Endothelial cell of umbilical vein (primary cell): ENCODE data around the gene KLC1. TPM values are rescaled to one million over a fixed set of nuclear protein-coding genes. Genes with fewer than 3 reads are reported as not detected.

ENCODE experiments used
- BruUV-seq: library from RNA; stranded (reverse); fragments of 400-500 nt; replicated peaks from 2 replicates; lab custom pipeline; 2021; lab: Mats Ljungman, UMichigan
- CTCF ChIA-PET: fragments of 300-600, 350-600 bp; sonication (Branson Sonifier 250); formaldehyde crosslinking; loops from one replicate; lab custom pipeline; 2021; ENCODE audit warnings: antibody characterized with exemption, inconsistent platforms; lab: Charles Lee
- POLR2A ChIA-PET: fragments of 300-600, 350-600 bp; sonication (Branson Sonifier 250); formaldehyde crosslinking; loops from one replicate; lab custom pipeline; 2021; ENCODE audit warnings: antibody characterized with exemption, inconsistent platforms; lab: Charles Lee
- DNase-seq: peaks from one replicate; pipeline ENCODE4 v3.0.0-alpha.2; 2011; ENCODE audit warnings: low read depth, low spot score
- FAIRE-seq: peaks from 2 replicates; lab custom pipeline; 2011; peaks lifted over from hg19 to GRCh38; lab: Jason Lieb, UNC
- H2AFZ ChIP-seq: 2 replicates; pipeline ENCODE4 v1.6.0; 2012; ENCODE audit warnings: low read depth, low read length, control low read depth, inconsistent platforms
- H3K27ac ChIP-seq: 2 replicates; pipeline ENCODE4 v1.5.1; 2011; ENCODE audit warnings: low read depth, mild to moderate bottlenecking, control low read depth, low read length, moderate library complexity; ENCODE audit not compliant: insufficient read depth
- H3K27me3 ChIP-seq, 2 experiments: 2 replicates each; pipeline versions ENCODE4 v1.6.0 to v1.6.1; 2011; ENCODE audit warnings: low read length in 2 of 2, mixed read lengths in 1 of 2; ENCODE audit not compliant: control insufficient read depth in 2 of 2, insufficient read depth in 2 of 2
- H3K36me3 ChIP-seq, 2 experiments: 2 replicates in 1 of 2; 3 replicates in 1 of 2; pipeline ENCODE4 v1.5.1; 2011; ENCODE audit warnings: low read length in 2 of 2, mild to moderate bottlenecking in 1 of 2, moderate library complexity in 1 of 2; ENCODE audit not compliant: control insufficient read depth in 2 of 2, insufficient read depth in 2 of 2; ENCODE audit errors: extremely low read depth in 1 of 2
- H3K4me1 ChIP-seq: 3 replicates; pipeline ENCODE4 v1.5.1; 2011; ENCODE audit warnings: mild to moderate bottlenecking, low read length; ENCODE audit not compliant: control insufficient read depth, insufficient read depth; ENCODE audit errors: extremely low read depth
- H3K4me2 ChIP-seq: 2 replicates; pipeline ENCODE4 v1.6.1; 2011; ENCODE audit warnings: low read length, control low read depth, mixed read lengths; ENCODE audit not compliant: insufficient read depth
- H3K4me3 ChIP-seq, 3 experiments: fragments of 200-600 bp in 1 of 3; sonication (generic), shearing (Covaris generic) in 1 of 3; replicated peaks in 1 of 3; 2 replicates each; pipeline ENCODE4 v1.5.1; 2011 to 2016; ENCODE audit warnings: control low read depth in 3 of 3, low read length in 3 of 3, mild to moderate bottlenecking in 2 of 3, inconsistent platforms in 1 of 3, low read depth in 1 of 3, moderate library complexity in 1 of 3; ENCODE audit not compliant: insufficient read depth in 1 of 3
- H3K79me2 ChIP-seq: 2 replicates; pipeline ENCODE4 v1.6.0; 2012; ENCODE audit warnings: low read length, inconsistent platforms; ENCODE audit not compliant: control insufficient read depth, insufficient read depth
- H3K9ac ChIP-seq: replicated peaks from 2 replicates; pipeline ENCODE3; 2011; ENCODE audit warnings: low read length, control low read depth; ENCODE audit not compliant: insufficient read depth; ENCODE audit errors: extremely low read depth
- H3K9me1 ChIP-seq: replicated peaks from 3 replicates; pipeline ENCODE4 v1.6.0; 2011; ENCODE audit warnings: mild to moderate bottlenecking, low read length; ENCODE audit not compliant: control insufficient read depth, insufficient read depth; ENCODE audit errors: extremely low read depth
- H3K9me3 ChIP-seq: replicated peaks from 2 replicates; pipeline ENCODE4 v1.5.1; 2012; ENCODE audit warnings: low read length, inconsistent platforms; ENCODE audit not compliant: control insufficient read depth, insufficient read depth
- H4K20me1 ChIP-seq: replicated peaks from 2 replicates; pipeline ENCODE3; 2011; ENCODE audit warnings: mild to moderate bottlenecking, low read length; ENCODE audit not compliant: control insufficient read depth, insufficient read depth; ENCODE audit errors: extremely low read depth
- EZH2 ChIP-seq: IDR thresholded peaks from 2 replicates; pipeline ENCODE4 v1.6.1; 2012; ENCODE audit warnings: borderline replicate concordance, low read depth, mild to moderate bottlenecking, moderate library complexity, low read length, inconsistent platforms; ENCODE audit not compliant: severe bottlenecking
- FOS ChIP-seq: IDR thresholded peaks from 2 replicates; pipeline ENCODE4 v1.6.1; 2011; ENCODE audit warnings: mild to moderate bottlenecking, low read length, moderate library complexity, borderline replicate concordance; ENCODE audit not compliant: insufficient read depth
- GATA2 ChIP-seq: IDR thresholded peaks from 2 replicates; pipeline ENCODE4 v1.7.0; 2011; ENCODE audit warnings: low read depth, mild to moderate bottlenecking, moderate library complexity, mixed read lengths, low read length; ENCODE audit not compliant: insufficient read length, insufficient read depth
- JUN ChIP-seq: IDR thresholded peaks from 2 replicates; pipeline ENCODE4 v1.6.1; 2011; ENCODE audit warnings: borderline replicate concordance, low read depth; ENCODE audit not compliant: insufficient read length, insufficient read depth
- MYC ChIP-seq: IDR thresholded peaks from one replicate; pipeline ENCODE4 v1.6.1; 2011; ENCODE audit warnings: mild to moderate bottlenecking, low read depth, low read length
- POLR2A ChIP-seq: IDR thresholded peaks from 2 replicates; pipeline ENCODE4 v1.6.1; 2012; ENCODE audit warnings: low read depth, mild to moderate bottlenecking, control low read depth, low read length
- POLR2AphosphoS5 ChIP-seq: IDR thresholded peaks from 2 replicates; pipeline ENCODE4 v1.6.1; 2012; ENCODE audit warnings: low read depth, mild to moderate bottlenecking, control low read depth, low read length, moderate library complexity; ENCODE audit not compliant: insufficient read depth
- dilution Hi-C: fragments of 300-500 bp; cut with MboI; formaldehyde crosslinking; loops from one replicate; pipeline ENCODE4 v1.15.0; 2019; ENCODE audit warnings: low sequenced_read_pairs; ENCODE audit not compliant: extremely low pct_ligation_motif_present
- intact Hi-C: fragments of 100-400 bp; cut with micrococcal nuclease; formaldehyde crosslinking; loops from one replicate; pipeline ENCODE4 v1.10.0; 2022
- polyA plus RNA-seq, 4 experiments: library from polyadenylated mRNA; depleted of rRNA in 3 of 4; stranded (reverse) in 3 of 4; unstranded in 1 of 4; fragments of >200 nt; gene quantifications; 2 replicates each; pipeline versions ENCODE4 v1.2.1 to v1.2.3, GENCODE V29; 2011 to 2012; ENCODE audit warnings: missing spikeins in 1 of 4
- total RNA-seq: library from RNA; stranded (reverse); gene quantifications from 2 replicates; pipeline ENCODE4 v1.2.3, GENCODE V29; 2021
- TF ChIP-seq, protein P1 (sequence below), 2 donors: IDR thresholded peaks; 1 replicate in 1 of 2; 2 replicates in 1 of 2; pipeline ENCODE4 v1.5.1; 2011; ENCODE audit warnings: low read length in 2 of 2, mild to moderate bottlenecking in 2 of 2, moderate library complexity in 2 of 2, control low read depth in 1 of 2, inconsistent platforms in 1 of 2, low read depth in 1 of 2; ENCODE audit not compliant: insufficient read depth in 1 of 2; ENCODE audit errors: extremely low read depth in 1 of 2
- TF ChIP-seq, protein P2 (sequence below): IDR thresholded peaks from 2 replicates; pipeline ENCODE4 v1.6.1; 2011; ENCODE audit not compliant: insufficient read depth, insufficient read length

Gene KLC1
- total and polyA plus RNA-seq, 2 donors (not counting 3 experiments of a cell fraction or from before 2014, with no cell fraction given): 124 to 233 TPM

DNA sequence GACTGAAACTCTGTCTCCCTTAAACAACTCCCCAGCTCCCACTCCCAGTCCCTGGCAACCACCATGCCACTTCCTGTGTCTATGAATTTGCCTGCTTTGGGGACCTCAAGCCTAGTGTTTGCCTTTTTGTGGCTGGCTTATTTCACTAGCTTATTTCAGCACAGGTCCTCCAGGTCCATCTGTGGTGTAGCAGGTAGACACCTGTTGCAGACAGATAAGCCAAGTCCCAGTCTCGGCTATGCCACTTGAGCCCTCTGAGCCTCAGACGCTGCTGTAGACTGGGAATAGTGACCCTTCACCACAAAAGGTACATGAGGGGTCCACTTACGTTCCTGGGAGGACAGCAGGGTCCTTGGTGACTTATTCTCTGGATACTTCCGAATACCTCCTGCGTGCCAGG is 24.4 kb upstream of the KLC1 start:
- Histone ChIP-seq H3K79me2 (no peaks in the 10 kb centered on the region), H2AFZ (no peak overlapping the region), H3K9me3 (no peaks in the 10 kb centered on the region), H3K4me2 (no peak overlapping the region), H3K27ac (no peak overlapping the region), H3K36me3 (no peaks in the 10 kb centered on the region), H4K20me1 (no peaks in the 10 kb centered on the region), H3K9me1 (no peaks in the 10 kb centered on the region), H3K4me1 (peaks cover 13% of the 10 kb centered on the region), H3K4me3 (no peak overlapping the region), H3K27me3 (peaks cover 0 to 11% of the 10 kb centered on the region in 2 experiments), H3K9ac (no peak overlapping the region)
- FAIRE-seq (no peak), DNase-seq (no peak)
- intact Hi-C loops: no loop called here
- no peak for TF ChIP-seq POLR2AphosphoS5
- TF ChIP-seq, protein P1, sequence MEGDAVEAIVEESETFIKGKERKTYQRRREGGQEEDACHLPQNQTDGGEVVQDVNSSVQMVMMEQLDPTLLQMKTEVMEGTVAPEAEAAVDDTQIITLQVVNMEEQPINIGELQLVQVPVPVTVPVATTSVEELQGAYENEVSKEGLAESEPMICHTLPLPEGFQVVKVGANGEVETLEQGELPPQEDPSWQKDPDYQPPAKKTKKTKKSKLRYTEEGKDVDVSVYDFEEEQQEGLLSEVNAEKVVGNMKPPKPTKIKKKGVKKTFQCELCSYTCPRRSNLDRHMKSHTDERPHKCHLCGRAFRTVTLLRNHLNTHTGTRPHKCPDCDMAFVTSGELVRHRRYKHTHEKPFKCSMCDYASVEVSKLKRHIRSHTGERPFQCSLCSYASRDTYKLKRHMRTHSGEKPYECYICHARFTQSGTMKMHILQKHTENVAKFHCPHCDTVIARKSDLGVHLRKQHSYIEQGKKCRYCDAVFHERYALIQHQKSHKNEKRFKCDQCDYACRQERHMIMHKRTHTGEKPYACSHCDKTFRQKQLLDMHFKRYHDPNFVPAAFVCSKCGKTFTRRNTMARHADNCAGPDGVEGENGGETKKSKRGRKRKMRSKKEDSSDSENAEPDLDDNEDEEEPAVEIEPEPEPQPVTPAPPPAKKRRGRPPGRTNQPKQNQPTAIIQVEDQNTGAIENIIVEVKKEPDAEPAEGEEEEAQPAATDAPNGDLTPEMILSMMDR (IDR thresholded peaks at IDR 0.05; ENCODE audit: extremely low read depth in 1 of 2, insufficient read depth in 1 of 2, low read depth in 1 of 2, low read length in 2 of 2): no peak
- TF ChIP-seq, protein P2, sequence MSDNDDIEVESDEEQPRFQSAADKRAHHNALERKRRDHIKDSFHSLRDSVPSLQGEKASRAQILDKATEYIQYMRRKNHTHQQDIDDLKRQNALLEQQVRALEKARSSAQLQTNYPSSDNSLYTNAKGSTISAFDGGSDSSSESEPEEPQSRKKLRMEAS: no peak
- no peak for TF ChIP-seq FOS
- TF ChIP-seq GATA2: no peak
- no peak for TF ChIP-seq JUN
- no peak for TF ChIP-seq MYC
- TF ChIP-seq EZH2: no peak
- TF ChIP-seq POLR2A: no peak
- CTCF ChIA-PET: no interaction called here
- no TSS peak for BruUV-seq
- POLR2A ChIA-PET: no interaction called here
- dilution Hi-C loops: no loop called here
